Neural progenitor cell (in vitro differentiated cells): ENCODE results near the gene ADRA2B. TPM values are rescaled to one million over a fixed set of nuclear protein-coding genes. Genes with fewer than 3 reads are reported as not detected.

ENCODE experiments used
- DNase-seq: peaks from one replicate; pipeline ENCODE4 v3.0.0-alpha.2; 2016; ENCODE audit warnings: low spot score
- H2AFZ ChIP-seq: fragments of 200-600 bp; sonication (generic); replicated peaks from 2 replicates; pipeline ENCODE4 v1.6.1; 2016; ENCODE audit warnings: antibody characterized with exemption
- H3F3A ChIP-seq: fragments of 200-600 bp; sonication (generic); 2 replicates; pipeline ENCODE4 v1.6.1; 2016; ENCODE audit warnings: antibody characterized with exemption, low read depth
- H3K27ac ChIP-seq: fragments of 200-600 bp; sonication (generic); 2 replicates; pipeline ENCODE4 v1.5.1; 2016; ENCODE audit warnings: mild to moderate bottlenecking
- H3K27me3 ChIP-seq: fragments of 200-600 bp; sonication (generic); 2 replicates; pipeline ENCODE4 v1.6.1; 2016; ENCODE audit warnings: mild to moderate bottlenecking, moderate library complexity
- H3K36me3 ChIP-seq: fragments of 200-600 bp; sonication (generic); 2 replicates; pipeline ENCODE4 v1.5.1; 2016
- H3K4me1 ChIP-seq: fragments of 200-600 bp; sonication (generic); 2 replicates; pipeline ENCODE4 v1.6.1; 2016; ENCODE audit warnings: mixed run types
- H3K4me2 ChIP-seq: fragments of 200-600 bp; sonication (generic); 2 replicates; pipeline ENCODE4 v1.6.1; 2016
- H3K4me3 ChIP-seq: fragments of 200-600 bp; sonication (generic); 2 replicates; pipeline ENCODE4 v1.5.1; 2016
- H3K79me2 ChIP-seq: fragments of 200-600 bp; sonication (generic); 2 replicates; pipeline ENCODE4 v1.6.1; 2016; ENCODE audit warnings: low read depth
- H3K9ac ChIP-seq: fragments of 200-600 bp; sonication (generic); 2 replicates; pipeline ENCODE4 v1.6.1; 2016
- H3K9me3 ChIP-seq: fragments of 200-600 bp; sonication (generic); 2 replicates; pipeline ENCODE4 v1.5.1; 2016; ENCODE audit warnings: low read depth
- H4K20me1 ChIP-seq: fragments of 200-600 bp; sonication (generic); 2 replicates; pipeline ENCODE4 v1.6.1; 2016; ENCODE audit warnings: low read depth
- H3K27ac Mint-ChIP-seq: 3 replicates; pipeline ENCODE4 v1.8.0; 2021; ENCODE audit warnings: mixed read lengths
- H3K27me3 Mint-ChIP-seq: 2 replicates; pipeline ENCODE4 v1.8.0; 2022; ENCODE audit warnings: low read depth, mild to moderate bottlenecking, inconsistent platforms, moderate library complexity, mixed read lengths; ENCODE audit not compliant: insufficient read depth
- H3K36me3 Mint-ChIP-seq: 3 replicates; pipeline ENCODE4 v1.8.0; 2021; ENCODE audit warnings: mixed read lengths
- H3K4me1 Mint-ChIP-seq: 3 replicates; pipeline ENCODE4 v1.8.0; 2021; ENCODE audit warnings: mixed read lengths
- H3K4me3 Mint-ChIP-seq: 3 replicates; pipeline ENCODE4 v1.8.0; 2021; ENCODE audit warnings: mild to moderate bottlenecking, moderate library complexity, mixed read lengths
- H3K9me3 Mint-ChIP-seq: 3 replicates; pipeline ENCODE4 v1.8.0; 2020; ENCODE audit warnings: mixed read lengths
- CTCF ChIP-seq: fragments of 200-600 bp; sonication (generic); IDR thresholded peaks from 2 replicates; pipeline ENCODE4 v1.5.1; 2017; ENCODE audit warnings: antibody characterized with exemption, mild to moderate bottlenecking
- EZH2 ChIP-seq: fragments of 200-600 bp; sonication (generic); IDR thresholded peaks from 2 replicates; pipeline ENCODE4 v1.6.1; 2017; ENCODE audit warnings: antibody characterized with exemption, mild to moderate bottlenecking, moderate library complexity
- EZH2phosphoT487 ChIP-seq: fragments of 200-600 bp; sonication (generic); IDR thresholded peaks from 2 replicates; pipeline ENCODE4 v1.6.1; 2017; ENCODE audit warnings: antibody characterized with exemption
- total RNA-seq: library from RNA; depleted of rRNA; stranded (reverse); fragments of >200 nt; gene quantifications from 2 replicates; pipeline ENCODE4 v1.2.3, GENCODE V29; 2015; ENCODE audit warnings: low replicate concordance

Gene ADRA2B
- total RNA-seq, 1 donor from 2014 or later = 3.0 TPM

GRCh38 chr2:96120991-96121390, 4.6 kb upstream of the ADRA2B start:
- no peak overlapping the region for H3K4me2 ChIP-seq
- H3K36me3 ChIP-seq = no peaks in the 10 kb centered on the region
- Mint-ChIP-seq H3K27ac (peak overlapping the region; percentile 13), H3K9me3 (no peaks in the 10 kb centered on the region), H3K4me1 (peaks cover 15% of the 10 kb centered on the region), H3K27me3 (peaks cover 18% of the 10 kb centered on the region), H3K4me3 (no peak overlapping the region), H3K36me3 (no peaks in the 10 kb centered on the region)
- H3K4me1 ChIP-seq = peaks cover 3% of the 10 kb centered on the region
- no peak for DNase-seq
- H3K9ac ChIP-seq = no peak overlapping the region
- H3K4me3 ChIP-seq = no peak overlapping the region
- no peaks in the 10 kb centered on the region for H3F3A ChIP-seq
- H3K27ac ChIP-seq = no peak overlapping the region
- no peak for TF ChIP-seq EZH2phosphoT487
- TF ChIP-seq CTCF = no peak
- no peak for TF ChIP-seq EZH2
- H3K79me2 ChIP-seq = no peaks in the 10 kb centered on the region
- H3K9me3 ChIP-seq = no peaks in the 10 kb centered on the region
- H2AFZ ChIP-seq = no peak overlapping the region
- H4K20me1 ChIP-seq = no peaks in the 10 kb centered on the region
- H3K27me3 ChIP-seq = peaks cover 40% of the 10 kb centered on the region

GRCh38 chr2:96120091-96120720, 3.8 kb upstream of the ADRA2B start:
- Mint-ChIP-seq H3K4me3 (peak overlapping the region; percentile 54), H3K4me1 (peaks cover 18% of the 10 kb centered on the region), H3K36me3 (peaks cover 5% of the 10 kb centered on the region), H3K27me3 (peaks cover 23% of the 10 kb centered on the region), H3K9me3 (peaks cover 2% of the 10 kb centered on the region), H3K27ac (no peak overlapping the region)
- no peak overlapping the region for H2AFZ ChIP-seq
- peaks cover 3% of the 10 kb centered on the region for H3K4me1 ChIP-seq
- H3K4me2 ChIP-seq = no peak overlapping the region
- H3K36me3 ChIP-seq = no peaks in the 10 kb centered on the region
- TF ChIP-seq EZH2phosphoT487 (no peak), CTCF (no peak), EZH2 (no peak)
- DNase-seq = no peak
- H3F3A ChIP-seq = no peaks in the 10 kb centered on the region
- no peaks in the 10 kb centered on the region for H3K79me2 ChIP-seq
- no peak overlapping the region for H3K9ac ChIP-seq
- H3K9me3 ChIP-seq = no peaks in the 10 kb centered on the region
- no peak overlapping the region for H3K27ac ChIP-seq
- H4K20me1 ChIP-seq = no peaks in the 10 kb centered on the region
- peaks cover 48% of the 10 kb centered on the region for H3K27me3 ChIP-seq
- H3K4me3 ChIP-seq = no peak overlapping the region

- Histone ChIP-seq H2AFZ (no peak overlapping the region), H3K4me2 (no peak overlapping the region), H3K4me3 (no peak overlapping the region), H3K27ac (no peak overlapping the region), H3K36me3 (no peaks in the 10 kb centered on the region), H3F3A (no peaks in the 10 kb centered on the region), H4K20me1 (no peaks in the 10 kb centered on the region), H3K9me3 (no peaks in the 10 kb centered on the region), H3K79me2 (no peaks in the 10 kb centered on the region), H3K4me1 (peaks cover 3% of the 10 kb centered on the region), H3K27me3 (peaks cover 54% of the 10 kb centered on the region), H3K9ac (no peak overlapping the region)
- Mint-ChIP-seq H3K4me1 (peaks cover 18% of the 10 kb centered on the region), H3K9me3 (peaks cover 2% of the 10 kb centered on the region), H3K36me3 (peaks cover 5% of the 10 kb centered on the region), H3K27me3 (peaks cover 22% of the 10 kb centered on the region), H3K27ac (no peak overlapping the region), H3K4me3 (peak overlapping the region; percentile 43)
- no peak for TF ChIP-seq EZH2
- TF ChIP-seq CTCF = no peak
- no peak for TF ChIP-seq EZH2phosphoT487
- DNase-seq = no peak
These were observed 3.0 kb upstream of the ADRA2B start for GRCh38 chr2:96119389-96119751.
